MCF 10A (cell line): ENCODE results near the gene PPFIBP1. TPM values are rescaled to one million over a fixed set of nuclear protein-coding genes. Genes with fewer than 3 reads are reported as not detected.
A peak's percentile ranks its signal among the peaks of the same experiment; 100 is the strongest.
"Not testable (repeated sequence)": the region's sequence is repeated elsewhere in the genome, so short reads cannot be mapped to it uniquely, and the experiment has no call there.

Experiments used
- BruUV-seq: library from RNA; stranded (reverse); fragments of 400-500 nt; replicated peaks from 2 replicates; lab custom pipeline; 2021; lab: Mats Ljungman, UMichigan
- CTCF ChIA-PET: fragments of 300-600 bp; sonication (Branson Sonifier 250); formaldehyde crosslinking; extraction: SDS; loops from one replicate; lab custom pipeline; 2021; ENCODE audit warnings: antibody characterized with exemption, inconsistent platforms; lab: Yijun Ruan, JAX
- POLR2A ChIA-PET: fragments of 300-600, 350-650 bp; sonication (Branson Sonifier 250); formaldehyde crosslinking; extraction: SDS; loops from one replicate; lab custom pipeline; 2020; ENCODE audit warnings: antibody characterized with exemption, inconsistent platforms; lab: Yijun Ruan, JAX
- DNase-seq: peaks from one replicate; pipeline ENCODE4 v3.0.0-alpha.2; 2018; ENCODE audit not compliant: unreplicated experiment
- H3K27ac Mint-ChIP-seq: one replicate; pipeline ENCODE4 v1.8.0; 2022; ENCODE audit warnings: mild to moderate bottlenecking, low read depth, mixed read lengths; ENCODE audit not compliant: unreplicated experiment
- H3K27me3 Mint-ChIP-seq: one replicate; pipeline ENCODE4 v1.8.0; 2022; ENCODE audit warnings: mixed read lengths; ENCODE audit not compliant: insufficient read depth, unreplicated experiment
- H3K36me3 Mint-ChIP-seq: one replicate; pipeline ENCODE4 v1.8.0; 2022; ENCODE audit warnings: mild to moderate bottlenecking, moderate library complexity, mixed read lengths; ENCODE audit not compliant: insufficient read depth, unreplicated experiment
- H3K4me1 Mint-ChIP-seq: one replicate; pipeline ENCODE4 v1.8.0; 2022; ENCODE audit warnings: mixed read lengths; ENCODE audit not compliant: insufficient read depth, unreplicated experiment
- H3K4me3 Mint-ChIP-seq: one replicate; pipeline ENCODE4 v1.8.0; 2022; ENCODE audit warnings: mild to moderate bottlenecking, moderate library complexity, mixed read lengths; ENCODE audit not compliant: unreplicated experiment
- H3K9me3 Mint-ChIP-seq: one replicate; pipeline ENCODE4 v1.8.0; 2022; ENCODE audit warnings: mixed read lengths; ENCODE audit not compliant: unreplicated experiment
- intact Hi-C: fragments of 100-400 bp; cut with micrococcal nuclease; formaldehyde crosslinking; loops from 2 replicates; pipeline ENCODE4 v1.14.1; 2022
- total RNA-seq: library from RNA; stranded (reverse); gene quantifications from 2 replicates; pipeline ENCODE4 v1.2.3, GENCODE V29; 2022
- TF ChIP-seq, protein P1 (sequence below): fragments of 200-600 bp; IDR thresholded peaks from one replicate; pipeline ENCODE4 v1.8.0; 2022; ENCODE audit warnings: antibody characterized with exemption, mild to moderate bottlenecking; ENCODE audit not compliant: unreplicated experiment

Gene PPFIBP1
- total RNA-seq, 1 experiment from 2014 or later = 82.6 TPM

DNA sequence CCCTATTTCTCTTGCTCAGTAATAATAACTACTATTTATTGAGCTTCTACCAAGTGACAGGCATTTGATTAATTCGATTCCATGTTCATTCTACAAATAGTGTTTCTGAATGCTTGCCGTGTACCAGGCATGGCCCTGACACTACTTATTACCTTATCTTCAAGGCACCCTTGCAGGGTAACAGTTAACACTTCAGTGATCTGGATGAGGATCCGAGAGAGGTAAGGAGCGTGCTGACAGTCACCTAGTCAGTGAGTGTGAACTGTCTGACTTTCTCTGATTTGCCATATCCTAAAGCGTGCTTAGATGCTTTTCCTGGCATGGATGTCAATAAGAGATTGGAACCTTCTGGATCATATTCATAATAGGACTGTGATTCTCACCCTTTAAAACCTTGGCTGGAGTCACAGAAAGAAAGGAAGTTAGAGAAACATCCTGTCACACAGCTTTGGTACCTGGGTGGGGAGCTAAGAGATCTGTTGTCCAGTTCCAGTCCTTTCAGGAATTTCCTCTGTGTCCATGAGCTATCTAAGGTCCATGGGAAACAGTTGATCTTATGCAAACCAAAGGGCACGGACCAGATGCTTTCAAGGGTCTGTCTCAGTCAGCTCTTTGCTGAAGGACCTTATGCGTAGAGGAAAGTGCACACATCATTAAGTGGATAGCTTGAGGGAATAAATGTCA is 54.8 kb downstream of the PPFIBP1 start:
- Mint-ChIP-seq H3K27me3 (no peaks in the 10 kb centered on the region), H3K9me3 (no peaks in the 10 kb centered on the region), H3K4me1 (peaks cover 57% of the 10 kb centered on the region), H3K36me3 (peaks cover 4% of the 10 kb centered on the region), H3K4me3 (no peak overlapping the region), H3K27ac (peak overlapping the region; percentile 80)
- no TSS peak for BruUV-seq
- intact Hi-C loops = no loop called here
- POLR2A ChIA-PET = interaction anchor here (0.6 to 3.0 kb wide), 4 partner anchors 10 to 51 kb away, joined by 3 to 11 read pairs (median 4); no protein-coding TSS in a partner anchor
- DNase-seq = no peak
- CTCF ChIA-PET = no interaction called here
- TF ChIP-seq, protein P1, sequence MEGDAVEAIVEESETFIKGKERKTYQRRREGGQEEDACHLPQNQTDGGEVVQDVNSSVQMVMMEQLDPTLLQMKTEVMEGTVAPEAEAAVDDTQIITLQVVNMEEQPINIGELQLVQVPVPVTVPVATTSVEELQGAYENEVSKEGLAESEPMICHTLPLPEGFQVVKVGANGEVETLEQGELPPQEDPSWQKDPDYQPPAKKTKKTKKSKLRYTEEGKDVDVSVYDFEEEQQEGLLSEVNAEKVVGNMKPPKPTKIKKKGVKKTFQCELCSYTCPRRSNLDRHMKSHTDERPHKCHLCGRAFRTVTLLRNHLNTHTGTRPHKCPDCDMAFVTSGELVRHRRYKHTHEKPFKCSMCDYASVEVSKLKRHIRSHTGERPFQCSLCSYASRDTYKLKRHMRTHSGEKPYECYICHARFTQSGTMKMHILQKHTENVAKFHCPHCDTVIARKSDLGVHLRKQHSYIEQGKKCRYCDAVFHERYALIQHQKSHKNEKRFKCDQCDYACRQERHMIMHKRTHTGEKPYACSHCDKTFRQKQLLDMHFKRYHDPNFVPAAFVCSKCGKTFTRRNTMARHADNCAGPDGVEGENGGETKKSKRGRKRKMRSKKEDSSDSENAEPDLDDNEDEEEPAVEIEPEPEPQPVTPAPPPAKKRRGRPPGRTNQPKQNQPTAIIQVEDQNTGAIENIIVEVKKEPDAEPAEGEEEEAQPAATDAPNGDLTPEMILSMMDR = no peak

DNA sequence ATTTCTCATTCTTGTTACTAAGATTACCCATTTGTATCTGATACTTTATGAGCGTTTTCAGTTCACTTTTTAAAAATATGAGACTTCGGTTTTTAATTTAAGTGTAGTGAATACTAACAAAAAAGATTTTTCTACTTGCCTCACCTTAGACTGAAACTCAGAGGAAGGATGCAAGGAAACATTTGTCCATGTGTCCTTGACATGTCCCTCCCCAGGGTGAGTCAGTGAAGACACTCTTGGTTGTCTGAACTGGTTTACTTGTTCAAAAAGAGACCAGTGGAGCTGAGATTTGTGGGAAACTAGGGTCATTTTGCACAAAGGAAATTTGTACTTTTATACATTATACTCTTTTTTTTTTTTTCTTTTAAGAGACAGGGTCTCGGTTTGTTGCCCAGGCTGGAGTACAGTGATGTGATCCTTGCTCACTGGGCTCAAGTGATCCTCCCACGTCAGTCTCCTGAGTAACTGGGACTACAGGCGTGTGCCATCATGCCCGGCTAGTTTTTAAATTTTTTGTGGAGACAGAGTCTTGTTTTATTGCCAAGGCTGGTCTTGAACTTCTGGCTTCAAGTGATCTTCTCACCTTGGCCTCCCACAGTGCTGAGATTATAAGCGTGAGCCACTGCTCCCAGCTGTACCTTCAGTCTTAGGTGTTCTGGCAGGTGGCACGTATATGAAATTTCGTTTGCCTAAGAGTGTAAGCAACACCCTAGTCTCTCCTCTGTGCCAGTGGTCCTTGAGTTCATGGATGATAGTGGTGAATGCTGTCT is 56.7 kb downstream of the PPFIBP1 start:
- H3K4me3 Mint-ChIP-seq = no peak overlapping the region
- peaks cover 4% of the 10 kb centered on the region for H3K36me3 Mint-ChIP-seq
- CTCF ChIA-PET = interaction anchor here (0.8 kb wide), 1 partner anchor 1405 kb away, joined by 3 read pairs; no protein-coding TSS in a partner anchor
- POLR2A ChIA-PET = interaction anchor here (0.6 to 3.0 kb wide), 11 partner anchors 8 to 57 kb away, joined by 3 to 13 read pairs (median 3); partner anchors contain the start of gene PPFIBP1
- H3K27me3 Mint-ChIP-seq = no peaks in the 10 kb centered on the region
- H3K9me3 Mint-ChIP-seq = no peaks in the 10 kb centered on the region
- peaks cover 55% of the 10 kb centered on the region for H3K4me1 Mint-ChIP-seq
- BruUV-seq = no TSS peak
- intact Hi-C loops = no loop called here
- peak; percentile 72 for DNase-seq
- peak overlapping the region; percentile 80 for H3K27ac Mint-ChIP-seq
- TF ChIP-seq, protein P1 = no peak

DNA sequence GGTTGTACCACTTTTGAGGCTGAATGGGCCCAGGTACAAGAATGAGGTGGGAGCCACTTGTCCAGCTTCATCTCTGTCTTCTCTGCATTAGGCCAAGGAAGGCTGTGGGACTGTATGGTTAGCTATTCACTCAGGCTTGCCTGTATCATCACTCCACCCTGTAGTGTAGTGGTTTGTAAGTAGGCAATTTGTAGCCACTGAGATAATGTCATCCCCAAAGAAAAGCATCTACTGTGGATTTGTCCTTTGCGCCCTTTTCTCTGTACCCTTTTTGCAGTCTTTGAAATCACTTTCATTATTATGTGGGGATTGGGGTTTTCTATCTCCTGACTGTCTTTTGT is 57.3 kb downstream of the PPFIBP1 start:
- POLR2A ChIA-PET = interaction anchor here (0.6 to 3.0 kb wide), 10 partner anchors 8 to 47 kb away, joined by 3 to 13 read pairs (median 3); no protein-coding TSS in a partner anchor
- DNase-seq, intact Hi-C loops, H3K9me3 Mint-ChIP-seq, H3K36me3 Mint-ChIP-seq, BruUV-seq, H3K4me3 Mint-ChIP-seq, H3K27me3 Mint-ChIP-seq: not testable (repeated sequence)
- CTCF ChIA-PET = interaction anchor here (0.5 to 0.9 kb wide), 3 partner anchors 10 to 1405 kb away, joined by 3 to 5 read pairs (median 3); no protein-coding TSS in a partner anchor
- peak overlapping the region; percentile 80 for H3K27ac Mint-ChIP-seq
- H3K4me1 Mint-ChIP-seq = peaks cover 52% of the 10 kb centered on the region

DNA sequence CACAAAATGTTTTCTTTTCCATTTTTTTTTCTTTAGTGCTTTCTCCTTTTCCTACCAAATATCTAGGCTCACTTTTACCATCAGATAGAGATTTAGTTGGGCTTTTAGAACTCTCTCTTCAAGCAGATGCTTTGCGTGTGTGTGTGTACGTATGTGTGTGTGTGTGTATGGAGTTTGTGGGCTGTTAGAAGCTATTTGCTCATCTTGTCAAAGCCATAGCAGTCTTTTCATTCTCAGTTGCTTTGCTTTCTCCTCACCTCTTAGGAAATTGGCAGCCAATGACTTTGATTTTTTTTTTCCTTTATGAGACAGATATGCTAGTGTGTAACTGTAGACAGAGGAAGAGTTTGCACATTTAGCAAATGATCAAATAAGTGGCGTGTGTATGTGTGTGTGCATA is 57.8 kb downstream of the PPFIBP1 start:
- POLR2A ChIA-PET = interaction anchor here (0.6 to 2.8 kb wide), 6 partner anchors 12 to 57 kb away, joined by 3 to 13 read pairs (median 4); partner anchors contain the start of gene PPFIBP1
- BruUV-seq, H3K36me3 Mint-ChIP-seq, intact Hi-C loops, H3K27me3 Mint-ChIP-seq, H3K4me3 Mint-ChIP-seq, DNase-seq, H3K9me3 Mint-ChIP-seq: not testable (repeated sequence)
- CTCF ChIA-PET = interaction anchor here (0.5 to 0.9 kb wide), 3 partner anchors 10 to 18 kb away, joined by 3 to 5 read pairs (median 3); no protein-coding TSS in a partner anchor
- H3K27ac Mint-ChIP-seq = peak overlapping the region; percentile 17
- peaks cover 51% of the 10 kb centered on the region for H3K4me1 Mint-ChIP-seq

DNA sequence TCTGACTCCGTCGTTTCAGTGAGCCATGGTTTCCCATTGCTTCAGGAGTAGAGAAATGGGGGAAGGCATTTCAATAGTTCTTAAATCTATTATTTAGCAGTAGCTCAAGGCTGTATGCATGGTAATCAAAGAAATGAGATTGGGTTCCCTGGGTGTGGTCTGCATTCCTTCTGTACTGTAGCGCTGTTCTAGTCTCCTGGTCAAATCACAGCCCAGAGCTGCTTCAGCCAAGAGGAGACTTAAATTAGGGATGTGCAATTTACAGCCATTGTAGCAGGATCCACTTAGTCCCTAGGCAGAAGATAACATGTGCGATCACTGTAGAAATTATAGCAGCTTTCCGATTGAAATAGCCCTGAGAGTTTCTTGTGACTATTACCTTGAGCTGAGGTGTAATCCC is 58.4 kb downstream of the PPFIBP1 start:
- BruUV-seq, H3K27ac Mint-ChIP-seq, H3K9me3 Mint-ChIP-seq, H3K27me3 Mint-ChIP-seq, H3K4me3 Mint-ChIP-seq, DNase-seq, H3K36me3 Mint-ChIP-seq, intact Hi-C loops: not testable (repeated sequence)
- peaks cover 51% of the 10 kb centered on the region for H3K4me1 Mint-ChIP-seq
- ChIA-PET POLR2A (interaction anchor here (0.6 to 2.8 kb wide), 5 partner anchors 11 to 668 kb away, joined by 3 to 13 read pairs (median 4); partner anchors contain the start of gene PPFIBP1), CTCF (interaction anchor here (0.9 to 1.1 kb wide), 3 partner anchors 11 to 34 kb away, joined by 3 to 5 read pairs (median 3); no protein-coding TSS in a partner anchor)
